ENCODE results near the gene NALCN.

GRCh38 chr13:101416181-101417042 is at the start of gene NALCN:
- TF ChIP-seq EZH2phosphoT487 (IDR thresholded peaks at IDR 0.05; ENCODE audit: low read depth, severe bottlenecking, unreplicated experiment) (no peak), CTCF (IDR thresholded peaks at IDR 0.05; ENCODE audit: poor library complexity) (no peak)

Data from hepatocyte (in vitro differentiated cells).